Thymus (tissue), 11 donors: ENCODE results near the gene LMNTD2. TPM values are rescaled to one million over a fixed set of nuclear protein-coding genes. Genes with fewer than 3 reads are reported as not detected.
"Not testable (repeated sequence)": the region's sequence is repeated elsewhere in the genome, so short reads cannot be mapped to it uniquely, and the experiment has no call there.

Experiments
- DNase-seq, 9 donors: peaks; one replicate each; pipeline ENCODE4 v3.0.0-alpha.2; 2013; ENCODE audit warnings: low spot score in 9 of 9, low read depth in 6 of 9, missing footprints in 1 of 9
- H3K27ac ChIP-seq, 2 donors: one replicate each; pipeline ENCODE4 v1.5.1; 2013; ENCODE audit warnings: control low read depth in 1 of 2, low read depth in 1 of 2, low read length in 1 of 2, mild to moderate bottlenecking in 1 of 2, moderate library complexity in 1 of 2
- H3K27me3 ChIP-seq, 2 donors: one replicate each; pipeline ENCODE4 v1.5.1; 2013; ENCODE audit warnings: low read length in 1 of 2; ENCODE audit not compliant: control insufficient read depth in 2 of 2, insufficient read depth in 1 of 2
- H3K36me3 ChIP-seq, 2 donors: one replicate each; pipeline ENCODE4 v1.5.1; 2013; ENCODE audit warnings: low read length in 1 of 2, mild to moderate bottlenecking in 1 of 2, moderate library complexity in 1 of 2; ENCODE audit not compliant: control insufficient read depth in 2 of 2, insufficient read depth in 2 of 2
- H3K4me1 ChIP-seq, 2 donors: one replicate each; pipeline ENCODE4 v1.5.1; 2013; ENCODE audit warnings: low read length in 2 of 2; ENCODE audit not compliant: control insufficient read depth in 2 of 2, insufficient read depth in 2 of 2
- H3K4me3 ChIP-seq, 2 donors: one replicate each; pipeline ENCODE4 v1.5.1; 2013; ENCODE audit warnings: low read length in 2 of 2, control low read depth in 1 of 2, mild to moderate bottlenecking in 1 of 2
- H3K9me3 ChIP-seq, 2 donors: one replicate each; pipeline ENCODE4 v1.5.1; 2013; ENCODE audit warnings: low read length in 1 of 2, mild to moderate bottlenecking in 1 of 2; ENCODE audit not compliant: control insufficient read depth in 2 of 2, insufficient read depth in 1 of 2
- WGBS: extraction: QIAGEN DNeasy Blood & Tissue Kit; methylation state at CpG from one replicate; pipeline ENCODE4 v1.1.7; 2013; 5-methylcytosine and 5-hydroxymethylcytosine counted together
- polyA plus RNA-seq: library from polyadenylated mRNA; stranded (reverse); fragments of 200-250 nt; gene quantifications from one replicate; pipeline ENCODE4 v1.2.3, GENCODE V29; 2013
- total RNA-seq: library from RNA; stranded (reverse); fragments of 120-200 nt; gene quantifications from one replicate; pipeline ENCODE4 v1.2.4, GENCODE V29; 2013
- donor health status: healthy.

Gene LMNTD2
- total and polyA plus RNA-seq, 2 donors = 1.1 to 5.8 TPM

DNA sequence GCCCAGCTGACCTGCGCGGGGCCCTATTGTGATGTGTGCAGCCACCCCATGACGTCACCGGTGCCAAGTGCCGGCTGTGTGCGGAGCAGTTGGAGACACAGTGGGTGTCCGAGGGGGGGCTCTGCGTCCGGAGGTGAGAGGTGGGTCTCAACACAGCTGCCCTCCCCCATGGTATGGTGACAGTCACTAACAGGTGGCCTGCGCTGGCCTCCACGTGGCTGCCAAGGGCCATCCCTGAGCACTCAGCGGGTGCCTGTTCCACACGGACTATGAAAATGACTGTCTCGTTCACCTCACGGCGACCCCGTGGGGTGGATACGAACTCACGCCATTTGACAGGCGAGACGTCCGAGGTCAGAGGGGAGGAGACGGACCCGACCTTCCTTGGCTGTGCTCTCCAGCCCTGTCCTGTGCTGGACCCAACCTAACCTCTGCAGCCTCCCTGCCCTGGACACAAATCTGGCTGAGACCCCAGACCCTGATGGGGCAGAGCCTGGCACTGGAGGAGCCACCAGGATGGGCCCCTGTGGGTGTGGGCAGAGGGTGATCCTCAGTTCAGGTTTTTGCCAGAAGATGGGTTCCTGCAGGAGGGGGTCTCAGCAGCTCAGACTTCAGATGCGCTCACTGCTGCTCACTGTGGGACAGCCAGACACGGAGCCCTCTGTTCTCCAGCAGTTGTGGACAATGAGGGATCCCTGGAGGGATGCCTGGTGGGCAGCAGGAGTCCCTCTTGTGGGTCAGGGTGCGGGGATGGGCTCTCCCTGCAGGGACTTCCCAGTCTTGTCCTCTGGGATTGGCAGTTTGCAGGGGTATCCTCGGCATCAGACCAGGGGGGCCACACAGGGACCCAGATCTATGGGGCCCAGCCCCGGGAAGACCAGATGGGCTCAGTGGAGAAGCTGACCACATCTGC is 31.5 kb downstream of the LMNTD2 start:
- H3K36me3 ChIP-seq = peaks cover 29 to 31% of the 10 kb centered on the region in 2 donors
- no peak for DNase-seq
- WGBS = 96% methylated on average over 29 of the region's 29 CpGs
- no peaks in the 10 kb centered on the region for H3K9me3 ChIP-seq
- H3K27me3 ChIP-seq = no peaks in the 10 kb centered on the region
- peaks cover 1 to 3% of the 10 kb centered on the region in 2 donors for H3K4me1 ChIP-seq
- H3K4me3 ChIP-seq = no peak overlapping the region
- no peak overlapping the region for H3K27ac ChIP-seq

DNA sequence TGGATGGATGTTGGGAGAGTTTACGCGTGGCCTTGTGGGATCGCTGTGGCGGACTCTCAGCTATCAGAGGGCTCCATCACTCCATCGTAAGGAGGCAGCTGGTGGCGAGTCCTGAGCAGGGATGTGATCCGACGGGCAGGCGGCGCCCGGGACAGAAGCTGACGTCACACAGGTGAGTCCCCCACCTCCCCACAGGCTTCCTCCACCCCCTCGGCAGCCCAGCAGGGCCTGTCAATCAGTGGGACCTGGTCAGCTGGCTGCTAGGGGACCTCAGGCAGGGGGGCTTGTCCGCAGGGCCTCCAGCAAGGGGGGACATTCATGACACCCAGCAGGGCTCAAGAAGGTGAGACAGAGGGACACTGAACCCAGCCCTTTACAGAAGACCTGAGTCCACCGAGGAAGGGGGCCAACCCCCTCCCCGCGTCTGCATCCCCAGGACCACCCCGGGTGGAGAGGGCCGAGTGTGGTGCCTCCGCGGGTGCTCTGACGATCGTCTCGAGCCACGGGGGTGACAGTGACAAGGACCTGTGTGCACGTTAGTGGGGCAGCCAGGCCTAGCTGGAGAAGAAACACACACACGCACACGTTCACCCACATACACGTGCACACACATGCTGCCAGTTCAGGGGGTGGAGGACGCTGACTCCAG is 32.2 kb downstream of the LMNTD2 start:
- Histone ChIP-seq H3K9me3 (no peaks in the 10 kb centered on the region), H3K27ac (no peak overlapping the region), H3K4me1 (no peaks in the 10 kb centered on the region), H3K27me3 (no peaks in the 10 kb centered on the region), H3K4me3 (no peak overlapping the region), H3K36me3 (peaks cover 25 to 26% of the 10 kb centered on the region in 2 donors)
- WGBS = 93% methylated on average over 30 of the region's 30 CpGs
- DNase-seq = no peak

DNA sequence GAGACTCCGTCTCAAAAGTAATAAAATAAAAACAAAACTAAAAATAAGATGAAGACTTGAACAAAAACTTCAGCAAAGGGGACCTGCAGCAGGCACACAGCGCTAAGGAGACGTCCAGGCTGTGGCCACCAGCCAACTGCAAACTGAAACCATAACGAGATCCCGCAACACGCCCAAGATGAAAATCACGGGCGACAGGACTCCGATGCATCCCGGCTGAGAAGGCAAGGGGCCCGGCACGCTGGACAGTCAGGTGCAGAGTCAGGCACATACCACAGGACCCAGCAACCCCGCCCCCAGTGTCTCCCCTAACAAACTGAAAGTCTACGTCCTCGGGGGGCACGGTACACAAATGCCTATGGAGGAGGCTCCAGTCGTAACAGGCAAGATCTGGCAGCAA is 34.3 kb downstream of the LMNTD2 start:
- Histone ChIP-seq H3K36me3 (peaks cover 4 to 6% of the 10 kb centered on the region in 2 donors), H3K27me3 (no peaks in the 10 kb centered on the region), H3K9me3 (no peaks in the 10 kb centered on the region), H3K27ac (no peak overlapping the region), H3K4me1 (no peaks in the 10 kb centered on the region), H3K4me3 (no peak overlapping the region)
- DNase-seq = no peak
- WGBS = 89% methylated on average over 17 of the region's 17 CpGs

DNA sequence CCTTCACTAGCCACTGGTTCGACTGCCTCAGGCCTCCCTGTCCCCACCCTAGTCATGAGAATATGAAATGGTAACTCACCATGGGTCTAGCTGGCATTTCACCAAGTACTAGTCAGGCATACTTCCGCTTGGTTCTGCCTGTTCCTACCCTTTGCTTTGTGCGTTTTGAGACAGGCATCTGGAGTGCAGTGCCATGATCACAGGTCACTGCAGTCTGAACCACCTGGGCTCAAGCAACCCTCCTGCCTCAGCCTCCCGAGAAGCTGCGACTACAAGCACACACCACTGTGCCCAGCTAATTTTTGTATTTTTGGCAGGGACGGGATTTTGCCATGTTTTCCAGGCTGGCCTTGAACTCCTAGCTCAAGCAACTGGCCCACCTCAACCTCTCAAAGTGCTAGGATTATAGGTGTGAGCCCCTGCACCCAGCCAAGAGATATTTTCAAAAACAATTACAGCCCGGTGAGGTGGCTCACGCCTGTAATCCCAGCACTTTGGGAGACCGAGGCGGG is 39.3 kb downstream of the LMNTD2 start:
- Histone ChIP-seq H3K4me1 (peaks cover 0 to 7% of the 10 kb centered on the region in 2 donors), H3K27ac (no peak overlapping the region), H3K4me3 (no peak overlapping the region), H3K9me3 (peaks cover 0 to 21% of the 10 kb centered on the region in 2 donors), H3K27me3 (no peaks in the 10 kb centered on the region), H3K36me3 (no peaks in the 10 kb centered on the region)
- WGBS = 97% methylated on average over 10 of the region's 10 CpGs
- DNase-seq = no peak

- Histone ChIP-seq H3K27me3 (no peaks in the 10 kb centered on the region), H3K27ac (no peak overlapping the region), H3K36me3 (no peaks in the 10 kb centered on the region), H3K4me3 (no peak overlapping the region), H3K4me1 (peaks cover 0 to 7% of the 10 kb centered on the region in 2 donors), H3K9me3 (peaks cover 0 to 25% of the 10 kb centered on the region in 2 donors)
- 96% methylated on average over 39 of the region's 39 CpGs for WGBS
- no peak for DNase-seq
Observed at GRCh38 chr11:520428-521176, 39.9 kb downstream of the LMNTD2 start.

- Histone ChIP-seq H3K27me3 (no peaks in the 10 kb centered on the region), H3K36me3 (peaks cover 0 to 3% of the 10 kb centered on the region in 2 donors), H3K4me3 (peak overlapping the region; percentile 5 to 9), H3K4me1 (peaks cover 0 to 11% of the 10 kb centered on the region in 2 donors), H3K27ac (peak overlapping the region in 1 of 2 donors; percentile 52), H3K9me3 (peaks cover 0 to 25% of the 10 kb centered on the region in 2 donors)
- DNase-seq = peak; percentile 29 to 87 (median 74)
- WGBS = 15% methylated on average over 74 of the region's 74 CpGs
Observed at GRCh38 chr11:518463-519202, 41.9 kb downstream of the LMNTD2 start.

- not testable (repeated sequence) for H3K4me3 ChIP-seq, H3K27ac ChIP-seq, H3K36me3 ChIP-seq, H3K27me3 ChIP-seq, DNase-seq
- peaks cover 0 to 25% of the 10 kb centered on the region in 2 donors for H3K9me3 ChIP-seq
- H3K4me1 ChIP-seq = peaks cover 0 to 11% of the 10 kb centered on the region in 2 donors
- 97% methylated on average over 43 of the region's 43 CpGs for WGBS
Observed at GRCh38 chr11:516918-517685, 43.4 kb downstream of the LMNTD2 start.

DNA sequence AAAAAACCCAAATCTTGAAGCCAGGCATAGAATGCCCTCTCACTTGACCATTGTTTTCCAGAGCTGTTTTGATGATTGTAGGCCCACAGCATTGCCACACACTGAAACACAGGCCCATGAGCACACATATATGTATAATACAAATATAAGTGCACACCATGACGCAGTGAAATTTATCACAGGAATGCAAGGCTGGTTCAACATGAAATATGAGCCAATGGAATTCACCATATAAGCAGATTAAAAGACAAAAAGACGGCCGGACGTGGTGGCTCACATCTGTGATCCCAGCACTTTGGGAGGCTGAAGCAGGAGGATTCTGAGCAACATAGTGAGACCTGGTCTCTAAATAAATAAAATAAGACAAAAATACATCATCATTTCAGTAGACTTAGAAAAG is 44.1 kb downstream of the LMNTD2 start:
- peaks cover 0 to 25% of the 10 kb centered on the region in 2 donors for H3K9me3 ChIP-seq
- DNase-seq = no peak
- no peak overlapping the region for H3K4me3 ChIP-seq
- H3K4me1 ChIP-seq = peaks cover 0 to 11% of the 10 kb centered on the region in 2 donors
- peaks cover 0 to 9% of the 10 kb centered on the region in 2 donors for H3K36me3 ChIP-seq
- no peak overlapping the region for H3K27ac ChIP-seq
- 98% methylated on average over 4 of the region's 4 CpGs for WGBS
- no peaks in the 10 kb centered on the region for H3K27me3 ChIP-seq
